ENCODE results near the gene ATP2B1. TPM values are rescaled to one million over a fixed set of nuclear protein-coding genes. Genes with fewer than 3 reads are reported as not detected.

The ATP2B1 gene
- total and polyA plus RNA-seq, 2 donors (not counting 3 experiments of a cell fraction or from before 2014, with no cell fraction given) = 6.4 to 28.0 TPM

DNA sequence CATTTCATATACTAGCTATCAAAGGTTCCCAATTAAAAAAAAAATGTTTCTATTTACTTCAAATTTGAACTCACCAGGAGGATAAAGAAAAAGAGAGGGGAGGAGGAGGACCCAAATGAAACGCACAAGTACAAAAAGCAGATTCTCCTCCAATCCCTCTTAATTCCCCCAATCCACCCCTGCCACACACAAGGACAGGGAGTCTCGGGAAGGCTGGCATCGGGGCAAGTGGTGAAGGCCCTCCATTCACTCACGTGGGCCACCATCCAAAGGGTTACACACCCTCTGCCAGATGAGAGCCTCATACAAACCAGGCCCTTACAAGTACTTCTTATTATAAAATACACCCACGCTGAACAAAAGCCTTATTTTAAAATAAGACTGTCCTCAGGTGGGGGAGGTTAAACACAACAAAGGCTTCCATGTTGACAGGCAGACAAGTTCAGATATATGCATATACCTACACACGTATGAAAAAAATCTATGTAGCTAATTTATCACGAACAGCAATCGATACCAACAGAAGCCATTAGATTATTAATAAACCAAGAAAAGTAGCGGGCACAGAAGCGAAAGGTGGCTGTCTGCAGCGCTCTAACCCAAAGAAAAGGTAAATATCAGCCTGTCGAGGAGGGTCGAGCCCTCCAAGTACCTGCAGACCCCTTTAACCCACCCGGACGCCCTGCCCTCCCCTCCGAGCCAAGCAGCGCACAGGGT lies 1.5 kb downstream of the ATP2B1 start:
- peaks cover 12% of the 10 kb centered on the region for H3K4me1 ChIP-seq (ENCODE audit: control insufficient read depth, extremely low read depth, insufficient read depth, low read length)
- peak overlapping the region; percentile 73 to 80 (median 75) for H3K4me3 ChIP-seq (replicated peaks in 1 of 3; ENCODE audit: insufficient read depth in 1 of 3, low read depth in 1 of 3, low read length in 3 of 3)
- dilution Hi-C loops (cut with MboI; ENCODE audit: extremely low pct_ligation_motif_present, low sequenced_read_pairs) (no loop called here), intact Hi-C loops (cut with micrococcal nuclease) (loop anchor here (5.0 kb wide), 3 partner anchors 335 to 835 kb away; no protein-coding TSS in a partner anchor)
- peak overlapping the region; percentile 91 for H3K9ac ChIP-seq (replicated peaks; ENCODE audit: extremely low read depth, insufficient read depth, low read length)
- no peak overlapping the region for H3K27ac ChIP-seq (ENCODE audit: insufficient read depth, low read depth, low read length)
- ChIA-PET CTCF (interaction anchor here (1.2 to 2.1 kb wide), 2 partner anchors 127 to 165 kb away, joined by 3 to 5 read pairs; no protein-coding TSS in a partner anchor), POLR2A (no interaction called here)
- TF ChIP-seq GATA2 (IDR thresholded peaks at IDR 0.05; ENCODE audit: insufficient read depth, insufficient read length, low read depth, low read length) (no peak), MYC (IDR thresholded peaks at IDR 0.05; ENCODE audit: low read depth, low read length) (no peak), JUN (IDR thresholded peaks at IDR 0.05; ENCODE audit: borderline replicate concordance, insufficient read depth, insufficient read length, low read depth) (no peak), POLR2AphosphoS5 (IDR thresholded peaks at IDR 0.05; ENCODE audit: insufficient read depth, low read depth, low read length) (no peak), POLR2A (IDR thresholded peaks at IDR 0.05; ENCODE audit: low read depth, low read length) (no peak), EZH2 (IDR thresholded peaks at IDR 0.05; ENCODE audit: borderline replicate concordance, low read depth, low read length, severe bottlenecking) (no peak), FOS (IDR thresholded peaks at IDR 0.05; ENCODE audit: borderline replicate concordance, insufficient read depth, low read length) (no peak)
- TF ChIP-seq, protein P1, sequence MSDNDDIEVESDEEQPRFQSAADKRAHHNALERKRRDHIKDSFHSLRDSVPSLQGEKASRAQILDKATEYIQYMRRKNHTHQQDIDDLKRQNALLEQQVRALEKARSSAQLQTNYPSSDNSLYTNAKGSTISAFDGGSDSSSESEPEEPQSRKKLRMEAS (IDR thresholded peaks at IDR 0.05; ENCODE audit: insufficient read depth, insufficient read length) = no peak
- TF ChIP-seq, protein P2, sequence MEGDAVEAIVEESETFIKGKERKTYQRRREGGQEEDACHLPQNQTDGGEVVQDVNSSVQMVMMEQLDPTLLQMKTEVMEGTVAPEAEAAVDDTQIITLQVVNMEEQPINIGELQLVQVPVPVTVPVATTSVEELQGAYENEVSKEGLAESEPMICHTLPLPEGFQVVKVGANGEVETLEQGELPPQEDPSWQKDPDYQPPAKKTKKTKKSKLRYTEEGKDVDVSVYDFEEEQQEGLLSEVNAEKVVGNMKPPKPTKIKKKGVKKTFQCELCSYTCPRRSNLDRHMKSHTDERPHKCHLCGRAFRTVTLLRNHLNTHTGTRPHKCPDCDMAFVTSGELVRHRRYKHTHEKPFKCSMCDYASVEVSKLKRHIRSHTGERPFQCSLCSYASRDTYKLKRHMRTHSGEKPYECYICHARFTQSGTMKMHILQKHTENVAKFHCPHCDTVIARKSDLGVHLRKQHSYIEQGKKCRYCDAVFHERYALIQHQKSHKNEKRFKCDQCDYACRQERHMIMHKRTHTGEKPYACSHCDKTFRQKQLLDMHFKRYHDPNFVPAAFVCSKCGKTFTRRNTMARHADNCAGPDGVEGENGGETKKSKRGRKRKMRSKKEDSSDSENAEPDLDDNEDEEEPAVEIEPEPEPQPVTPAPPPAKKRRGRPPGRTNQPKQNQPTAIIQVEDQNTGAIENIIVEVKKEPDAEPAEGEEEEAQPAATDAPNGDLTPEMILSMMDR (IDR thresholded peaks at IDR 0.05; ENCODE audit: extremely low read depth in 1 of 2, insufficient read depth in 1 of 2, low read depth in 1 of 2, low read length in 2 of 2) = no peak
- TSS peak; percentile 19 for BruUV-seq (replicated peaks)
- FAIRE-seq (no peak), DNase-seq (ENCODE audit: low read depth, low spot score) (peak; percentile 27)
- H2AFZ ChIP-seq (ENCODE audit: low read depth, low read length) = peak overlapping the region; percentile 82
- H4K20me1 ChIP-seq (replicated peaks; ENCODE audit: control insufficient read depth, extremely low read depth, insufficient read depth, low read length) = peaks cover 2% of the 10 kb centered on the region
- no peaks in the 10 kb centered on the region for H3K36me3 ChIP-seq (ENCODE audit: control insufficient read depth in 2 of 2, extremely low read depth in 1 of 2, insufficient read depth in 2 of 2, low read length in 2 of 2)
- no peaks in the 10 kb centered on the region for H3K9me3 ChIP-seq (replicated peaks; ENCODE audit: control insufficient read depth, insufficient read depth, low read length)
- peak overlapping the region; percentile 83 for H3K4me2 ChIP-seq (ENCODE audit: insufficient read depth, low read length)
- no peaks in the 10 kb centered on the region for H3K9me1 ChIP-seq (replicated peaks; ENCODE audit: control insufficient read depth, extremely low read depth, insufficient read depth, low read length)
- peaks cover 0 to 16% of the 10 kb centered on the region in 2 experiments for H3K27me3 ChIP-seq (ENCODE audit: control insufficient read depth in 2 of 2, insufficient read depth in 2 of 2, low read length in 2 of 2)
- H3K79me2 ChIP-seq (ENCODE audit: control insufficient read depth, insufficient read depth, low read length) = peaks cover 20% of the 10 kb centered on the region

All from endothelial cell of umbilical vein (primary cell).